ENCODE results near the gene RAB36. TPM values are rescaled to one million over a fixed set of nuclear protein-coding genes. Genes with fewer than 3 reads are reported as not detected.

RAB36 gene
- total RNA-seq, 1 donor from 2014 or later, result 3.8 TPM

DNA sequence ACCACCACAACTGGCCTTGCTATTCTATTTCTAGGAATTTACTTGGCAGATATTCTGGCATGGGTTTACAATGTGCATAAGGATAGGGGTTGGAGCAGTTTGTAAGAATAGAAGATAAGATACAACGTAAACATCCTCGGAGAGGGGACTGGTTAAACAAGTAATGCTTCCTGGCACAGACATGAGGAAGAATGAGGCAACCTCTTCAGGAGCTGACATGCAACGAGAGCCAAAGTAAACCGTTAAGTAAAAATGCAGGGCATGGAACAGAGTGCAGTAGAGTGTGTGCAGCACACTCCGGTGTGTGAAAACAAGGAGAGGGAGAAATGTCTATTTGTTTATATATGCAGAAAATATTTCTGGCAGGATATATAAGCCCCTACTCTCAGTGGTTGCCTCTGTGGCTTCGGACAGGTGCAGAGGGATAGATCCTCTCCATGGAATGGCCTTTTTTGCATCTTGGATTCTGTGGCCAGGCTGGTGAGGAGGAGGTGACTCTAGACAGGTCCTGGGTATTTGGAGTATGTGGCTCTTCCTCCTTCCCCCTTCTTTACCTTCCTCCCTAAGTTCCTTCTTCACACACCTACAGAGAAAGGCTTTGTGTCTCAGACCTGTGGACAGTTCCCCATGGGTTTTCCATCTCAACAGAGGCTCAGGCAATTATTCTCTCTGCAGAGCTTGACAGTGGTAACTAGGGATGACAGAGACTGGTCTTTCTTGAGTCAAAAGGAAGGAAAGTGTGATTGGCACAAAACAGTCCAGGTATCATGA, 2.5 kb downstream of the RAB36 start:
- Histone ChIP-seq H3K9me3 (no peaks in the 10 kb centered on the region), H3K4me1 (peaks cover 22% of the 10 kb centered on the region), H3K36me3 (no peaks in the 10 kb centered on the region), H3K27me3 (no peaks in the 10 kb centered on the region), H3K27ac (peak overlapping the region; percentile 24), H3K4me3 (no peak overlapping the region)
- TF ChIP-seq, protein P1, sequence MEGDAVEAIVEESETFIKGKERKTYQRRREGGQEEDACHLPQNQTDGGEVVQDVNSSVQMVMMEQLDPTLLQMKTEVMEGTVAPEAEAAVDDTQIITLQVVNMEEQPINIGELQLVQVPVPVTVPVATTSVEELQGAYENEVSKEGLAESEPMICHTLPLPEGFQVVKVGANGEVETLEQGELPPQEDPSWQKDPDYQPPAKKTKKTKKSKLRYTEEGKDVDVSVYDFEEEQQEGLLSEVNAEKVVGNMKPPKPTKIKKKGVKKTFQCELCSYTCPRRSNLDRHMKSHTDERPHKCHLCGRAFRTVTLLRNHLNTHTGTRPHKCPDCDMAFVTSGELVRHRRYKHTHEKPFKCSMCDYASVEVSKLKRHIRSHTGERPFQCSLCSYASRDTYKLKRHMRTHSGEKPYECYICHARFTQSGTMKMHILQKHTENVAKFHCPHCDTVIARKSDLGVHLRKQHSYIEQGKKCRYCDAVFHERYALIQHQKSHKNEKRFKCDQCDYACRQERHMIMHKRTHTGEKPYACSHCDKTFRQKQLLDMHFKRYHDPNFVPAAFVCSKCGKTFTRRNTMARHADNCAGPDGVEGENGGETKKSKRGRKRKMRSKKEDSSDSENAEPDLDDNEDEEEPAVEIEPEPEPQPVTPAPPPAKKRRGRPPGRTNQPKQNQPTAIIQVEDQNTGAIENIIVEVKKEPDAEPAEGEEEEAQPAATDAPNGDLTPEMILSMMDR (IDR thresholded peaks at IDR 0.05), result no peak
- intact Hi-C loops (cut with DNase I), result no loop called here
- ATAC-seq (peak; percentile 20), DNase-seq (no peak)

DNA sequence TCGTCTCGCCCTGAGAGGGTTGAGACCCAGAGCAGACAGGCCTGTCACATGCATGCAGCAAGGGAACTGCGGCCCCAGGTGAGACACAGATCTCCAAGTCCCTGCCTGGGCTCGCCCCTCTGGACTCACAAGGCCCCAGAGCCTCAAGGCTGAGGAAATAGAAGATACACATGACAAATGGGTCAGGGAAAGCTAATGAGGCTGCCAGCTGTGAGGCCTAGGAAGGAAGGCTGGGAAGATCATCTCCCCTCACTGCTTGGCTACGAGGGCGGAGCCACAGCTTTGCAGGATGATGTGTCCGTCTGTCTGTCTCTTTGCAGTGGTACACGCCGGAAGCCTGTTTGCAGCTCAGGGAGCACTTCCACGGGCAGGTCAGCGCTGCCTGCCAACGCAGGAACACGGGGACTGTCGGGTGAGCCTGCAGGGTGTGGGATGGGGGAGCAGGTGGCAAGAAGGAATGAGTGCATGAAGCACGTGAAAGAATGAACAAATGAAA, 4.5 kb downstream of the RAB36 start:
- intact Hi-C loops (cut with DNase I), result no loop called here
- DNase-seq, result no peak

DNA sequence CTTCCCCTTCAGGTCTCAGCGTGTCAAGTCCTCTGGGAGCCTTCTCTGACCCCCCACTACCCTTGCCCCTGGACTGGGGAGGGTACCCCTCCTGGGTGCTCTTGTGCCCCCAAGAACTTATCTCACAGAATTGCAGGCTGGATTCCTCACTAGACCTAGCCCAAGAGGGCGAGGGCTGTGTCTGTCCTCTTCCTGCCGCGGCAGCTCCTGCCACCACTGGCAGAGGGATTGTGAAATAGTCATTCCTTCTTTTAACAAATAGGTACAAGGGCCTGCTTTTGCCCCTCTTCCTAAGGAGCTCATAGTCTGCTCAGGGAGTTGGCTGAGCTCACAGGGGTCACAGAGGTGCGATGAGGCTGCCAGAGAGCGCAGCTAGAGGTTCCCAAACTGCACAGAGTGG, 5.5 kb downstream of the RAB36 start:
- intact Hi-C loops (cut with DNase I), result no loop called here
- Histone ChIP-seq H3K4me3 (no peak overlapping the region), H3K27ac (no peak overlapping the region), H3K4me1 (peaks cover 24% of the 10 kb centered on the region), H3K36me3 (no peaks in the 10 kb centered on the region), H3K27me3 (no peaks in the 10 kb centered on the region), H3K9me3 (no peaks in the 10 kb centered on the region)
- peak; percentile 14 for ATAC-seq
- no peak for DNase-seq
- TF ChIP-seq, protein P1 (IDR thresholded peaks at IDR 0.05), result no peak

More for the DNA sequence above, 4.5 kb downstream of the RAB36 start:
- Histone ChIP-seq H3K9me3 (no peaks in the 10 kb centered on the region), H3K27ac (no peak overlapping the region), H3K36me3 (no peaks in the 10 kb centered on the region), H3K4me1 (peaks cover 30% of the 10 kb centered on the region), H3K27me3 (no peaks in the 10 kb centered on the region), H3K4me3 (no peak overlapping the region)
- ATAC-seq, result no peak
- TF ChIP-seq, protein P1 (IDR thresholded peaks at IDR 0.05), result no peak

DNA sequence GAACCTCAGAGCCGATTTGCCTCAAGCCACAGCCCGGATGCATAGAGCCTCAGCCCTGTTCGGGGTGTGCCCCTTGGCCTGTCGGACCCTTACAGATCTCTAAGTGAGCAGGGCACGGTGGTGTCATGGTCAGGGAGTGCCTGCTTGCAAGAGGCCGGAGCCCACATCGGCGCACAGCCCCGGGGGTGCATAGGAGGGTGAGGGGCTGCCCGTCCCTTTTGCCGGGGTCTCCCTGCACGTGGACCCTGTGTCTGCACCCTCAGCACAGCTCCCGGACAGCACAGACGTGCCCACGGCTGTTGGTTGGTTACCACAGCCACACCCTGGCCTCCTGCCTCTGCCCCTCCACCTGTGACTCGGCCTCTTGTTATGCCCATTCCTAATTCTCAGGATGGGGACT, 6.5 kb downstream of the RAB36 start:
- Histone ChIP-seq H3K27me3 (no peaks in the 10 kb centered on the region), H3K4me3 (no peak overlapping the region), H3K9me3 (no peaks in the 10 kb centered on the region), H3K4me1 (peaks cover 26% of the 10 kb centered on the region), H3K36me3 (no peaks in the 10 kb centered on the region), H3K27ac (no peak overlapping the region)
- DNase-seq, result no peak
- intact Hi-C loops (cut with DNase I), result no loop called here
- no peak for ATAC-seq
- TF ChIP-seq, protein P1 (IDR thresholded peaks at IDR 0.05), result no peak

DNA sequence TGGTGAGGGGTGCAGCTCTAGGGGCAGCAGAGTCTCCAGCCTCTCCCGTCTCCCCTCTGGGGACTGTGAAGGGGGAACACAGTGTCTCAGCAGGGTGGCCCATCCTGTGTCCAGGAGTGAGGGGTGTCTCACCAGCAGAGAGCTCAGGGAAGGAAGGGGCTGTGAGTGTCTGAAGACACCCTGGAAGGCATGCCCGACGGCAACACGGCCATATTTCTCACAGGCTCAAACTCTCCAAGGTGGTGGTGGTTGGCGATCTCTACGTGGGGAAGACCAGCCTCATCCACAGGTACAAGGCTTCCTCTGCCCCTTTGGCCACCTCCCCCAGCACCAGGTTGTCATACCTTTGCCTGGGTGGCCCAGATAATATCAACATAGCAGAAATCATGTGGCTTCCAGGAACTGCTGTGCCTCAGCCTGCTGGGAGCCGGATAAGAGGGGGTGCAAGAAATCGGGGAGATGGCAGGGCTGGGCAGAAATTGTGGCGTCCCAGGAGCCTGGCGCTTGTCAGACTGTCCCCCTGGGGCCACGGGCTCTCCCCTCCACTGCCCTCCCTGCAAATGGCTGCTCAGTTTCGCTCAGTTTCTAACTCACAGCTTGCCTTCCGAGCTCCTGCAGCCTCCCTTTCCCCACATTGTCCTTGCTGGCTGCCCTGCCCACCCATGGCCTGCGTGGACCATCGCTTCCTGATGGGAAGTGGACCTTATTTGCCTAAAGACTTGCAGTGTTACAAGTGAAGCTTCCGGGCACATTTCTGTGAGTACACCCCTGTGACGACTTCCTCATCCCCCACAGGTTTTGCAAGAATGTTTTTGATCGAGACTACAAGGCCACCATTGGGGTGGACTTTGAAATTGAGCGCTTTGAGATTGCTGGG, 7.2 kb downstream of the RAB36 start:
- Histone ChIP-seq H3K4me1 (peaks cover 22% of the 10 kb centered on the region), H3K27me3 (no peaks in the 10 kb centered on the region), H3K27ac (peak overlapping the region; percentile 18), H3K9me3 (no peaks in the 10 kb centered on the region), H3K36me3 (no peaks in the 10 kb centered on the region), H3K4me3 (no peak overlapping the region)
- DNase-seq, result no peak
- intact Hi-C loops (cut with DNase I), result no loop called here
- TF ChIP-seq, protein P1 (IDR thresholded peaks at IDR 0.05), result no peak
- peak; percentile 25 for ATAC-seq
